HFF-Myc (cell line): ENCODE data around the gene STXBP4.

ENCODE experiments used
- DNase-seq: peaks from one replicate; pipeline ENCODE4 v3.0.0-alpha.2; 2011; ENCODE audit warnings: low read depth; ENCODE audit errors: extremely low read depth
- H3K4me3 ChIP-seq: replicated peaks from 2 replicates; pipeline ENCODE4 v1.5.1; 2011; ENCODE audit warnings: low read depth, mild to moderate bottlenecking, control low read depth, low read length
- TF ChIP-seq, protein P1 (sequence below): IDR thresholded peaks from 2 replicates; pipeline ENCODE4 v1.5.1; 2012; ENCODE audit warnings: mild to moderate bottlenecking, low read depth, low read length, control low read depth; ENCODE audit errors: missing control alignments

Gene STXBP4

DNA sequence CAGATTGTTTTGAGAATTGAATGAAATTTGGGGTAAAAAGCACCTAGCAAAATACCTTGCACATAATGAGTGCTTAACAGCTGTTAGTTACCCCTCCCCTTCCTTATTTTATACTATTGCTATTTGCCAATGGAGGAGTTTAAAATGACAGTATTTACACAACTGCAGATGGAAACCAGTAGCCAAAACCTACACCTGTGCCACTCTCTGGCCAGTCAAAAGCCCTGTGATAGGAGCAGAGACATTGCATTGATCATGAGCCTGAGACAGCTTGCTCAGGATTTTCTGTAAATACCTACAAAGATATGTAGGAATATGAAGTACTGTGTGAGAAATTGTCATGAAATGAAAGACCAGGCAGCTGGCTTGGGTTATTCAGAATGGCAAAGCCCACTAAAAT, 180.9 kb downstream of the STXBP4 start:
- DNase-seq, result no peak
- TF ChIP-seq, protein P1, sequence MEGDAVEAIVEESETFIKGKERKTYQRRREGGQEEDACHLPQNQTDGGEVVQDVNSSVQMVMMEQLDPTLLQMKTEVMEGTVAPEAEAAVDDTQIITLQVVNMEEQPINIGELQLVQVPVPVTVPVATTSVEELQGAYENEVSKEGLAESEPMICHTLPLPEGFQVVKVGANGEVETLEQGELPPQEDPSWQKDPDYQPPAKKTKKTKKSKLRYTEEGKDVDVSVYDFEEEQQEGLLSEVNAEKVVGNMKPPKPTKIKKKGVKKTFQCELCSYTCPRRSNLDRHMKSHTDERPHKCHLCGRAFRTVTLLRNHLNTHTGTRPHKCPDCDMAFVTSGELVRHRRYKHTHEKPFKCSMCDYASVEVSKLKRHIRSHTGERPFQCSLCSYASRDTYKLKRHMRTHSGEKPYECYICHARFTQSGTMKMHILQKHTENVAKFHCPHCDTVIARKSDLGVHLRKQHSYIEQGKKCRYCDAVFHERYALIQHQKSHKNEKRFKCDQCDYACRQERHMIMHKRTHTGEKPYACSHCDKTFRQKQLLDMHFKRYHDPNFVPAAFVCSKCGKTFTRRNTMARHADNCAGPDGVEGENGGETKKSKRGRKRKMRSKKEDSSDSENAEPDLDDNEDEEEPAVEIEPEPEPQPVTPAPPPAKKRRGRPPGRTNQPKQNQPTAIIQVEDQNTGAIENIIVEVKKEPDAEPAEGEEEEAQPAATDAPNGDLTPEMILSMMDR, result no peak

GRCh38 chr17:55152236-55152635, 183.7 kb downstream of the STXBP4 start:
- TF ChIP-seq, protein P1, result no peak
- H3K4me3 ChIP-seq, result no peak overlapping the region
- no peak for DNase-seq

More for the DNA sequence above, 180.9 kb downstream of the STXBP4 start:
- H3K4me3 ChIP-seq, result no peak overlapping the region

DNA sequence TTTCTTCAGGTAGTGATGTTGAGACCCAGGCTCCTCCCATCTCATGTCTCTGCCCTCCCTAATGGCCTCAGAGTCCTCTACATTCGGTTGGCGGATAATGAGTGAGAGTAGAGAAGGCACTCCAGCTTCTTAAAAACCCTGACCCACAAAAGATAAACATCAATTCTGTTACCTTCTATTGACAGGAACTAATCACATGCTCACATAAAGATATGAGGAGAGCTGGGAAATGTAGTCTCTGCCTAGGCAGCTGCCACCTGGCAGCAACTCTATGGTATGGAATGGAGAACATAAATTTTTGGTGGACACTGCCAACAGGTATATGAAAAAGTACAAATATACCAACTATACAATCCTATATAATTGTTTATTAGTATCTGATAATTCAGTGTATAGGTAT, 185.5 kb downstream of the STXBP4 start:
- no peak overlapping the region for H3K4me3 ChIP-seq
- TF ChIP-seq, protein P1, result no peak
- no peak for DNase-seq

- DNase-seq, result no peak
- TF ChIP-seq, protein P1, result no peak
- no peak overlapping the region for H3K4me3 ChIP-seq
Measured at GRCh38 chr17:55155856-55156560, 187.4 kb downstream of the STXBP4 start.

DNA sequence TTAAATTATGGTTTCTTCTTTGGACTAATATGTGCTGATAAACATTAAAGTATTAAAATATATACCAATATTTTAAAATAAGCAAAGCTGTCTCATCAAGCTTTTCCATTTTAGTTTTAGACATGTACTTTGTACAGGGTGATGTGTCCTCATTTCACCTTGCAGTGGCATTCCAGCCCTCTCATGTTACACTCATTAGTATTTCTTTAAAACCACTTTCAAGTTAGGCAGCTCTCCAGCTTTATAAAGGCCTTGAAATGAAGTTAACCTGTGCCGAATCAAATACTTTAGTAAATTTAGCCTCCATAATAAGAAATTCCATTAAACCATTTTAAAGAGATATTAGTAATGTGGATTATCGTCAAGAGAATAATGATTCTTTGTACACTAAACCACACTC, 188.6 kb downstream of the STXBP4 start:
- no peak overlapping the region for H3K4me3 ChIP-seq
- TF ChIP-seq, protein P1, result no peak
- no peak for DNase-seq

DNA sequence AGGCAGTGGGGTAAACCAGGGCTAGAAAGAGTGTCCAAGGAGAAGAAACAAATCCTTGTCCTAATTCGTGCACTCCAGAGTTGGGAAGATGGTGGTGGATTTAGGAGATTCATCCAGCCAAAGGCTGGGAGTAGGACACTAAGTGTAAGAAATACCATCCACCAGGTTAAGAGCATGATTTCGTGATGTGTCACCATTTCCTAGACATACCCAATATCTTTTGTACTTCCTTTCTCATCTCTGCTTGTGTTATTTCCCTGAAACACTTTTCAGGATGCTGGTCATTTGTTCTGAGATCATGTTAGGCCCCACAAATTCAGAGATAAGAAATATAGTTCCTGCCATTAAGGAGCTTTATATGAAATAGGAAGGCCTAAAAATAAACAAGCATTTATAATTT, 189.9 kb downstream of the STXBP4 start:
- H3K4me3 ChIP-seq, result no peak overlapping the region
- TF ChIP-seq, protein P1, result no peak
- DNase-seq, result no peak

DNA sequence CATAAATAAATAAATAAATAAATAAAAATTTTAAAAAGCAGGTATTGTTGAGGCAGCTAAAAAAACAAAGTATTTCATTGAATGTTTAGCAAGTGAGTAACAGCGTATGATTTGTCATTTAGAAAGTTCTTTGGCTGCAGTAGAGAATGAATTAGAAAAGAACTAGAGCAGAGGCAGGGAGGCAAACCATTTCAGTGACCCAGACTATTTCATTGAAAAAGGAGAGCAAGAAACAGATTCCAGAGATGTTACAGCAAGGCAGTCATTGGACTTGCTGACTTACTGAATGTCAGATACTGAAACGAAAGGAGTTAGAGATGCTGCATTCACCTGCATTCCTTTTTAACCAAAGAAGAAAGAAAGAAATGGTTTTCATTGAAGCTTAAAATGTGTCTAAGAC, 190.7 kb downstream of the STXBP4 start:
- TF ChIP-seq, protein P1, result no peak
- no peak for DNase-seq
- H3K4me3 ChIP-seq, result no peak overlapping the region
